Fibroblast of the conjunctiva (primary cell): ENCODE data around the gene CNGA2.

Source experiments
- DNase-seq: peaks from one replicate; pipeline ENCODE4 v3.0.0-alpha.2; 2010; ENCODE audit warnings: low read depth

The CNGA2 gene

DNA sequence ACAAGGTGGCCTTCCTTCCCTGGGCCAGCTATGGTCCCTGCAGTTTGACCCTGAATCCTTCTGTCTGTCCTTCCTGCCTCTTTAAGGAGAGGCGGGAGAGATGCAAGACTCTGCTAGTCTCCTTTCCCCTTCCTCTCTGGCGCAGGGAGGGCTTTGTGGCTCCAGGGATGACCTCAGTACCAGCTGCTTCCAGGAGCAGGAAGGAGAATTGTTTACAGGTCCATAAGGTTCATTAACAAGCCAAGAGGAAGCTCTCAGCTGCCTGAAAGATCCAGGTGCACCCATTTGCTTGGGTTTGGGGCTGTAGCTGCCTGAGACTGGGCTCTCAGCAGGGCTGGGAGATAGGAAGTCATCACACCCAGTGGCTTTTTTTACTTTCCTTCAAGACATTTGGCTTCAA is 22.8 kb upstream of the CNGA2 start:
- no peak for DNase-seq

DNA sequence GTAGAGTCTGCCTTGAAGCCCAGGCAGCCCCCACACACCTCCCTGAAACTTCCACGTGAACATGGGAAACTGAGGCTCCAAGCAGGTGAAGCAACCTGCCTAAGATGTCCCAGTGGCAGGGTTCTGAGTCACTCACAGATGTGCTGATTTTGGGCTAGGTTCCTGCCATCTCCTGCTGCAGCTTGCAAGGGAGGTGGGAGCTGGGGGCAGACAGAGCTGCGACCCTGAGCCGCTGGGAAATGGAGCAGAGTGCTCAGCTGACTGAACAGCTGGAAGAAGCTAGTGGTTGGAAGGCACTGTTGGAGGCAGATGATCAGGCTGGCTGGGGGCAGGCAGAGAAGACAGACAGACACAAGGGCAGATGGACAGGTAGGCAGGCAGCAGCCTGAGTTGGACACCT is 22.3 kb upstream of the CNGA2 start:
- no peak for DNase-seq

- no peak for DNase-seq
Observed at GRCh38 chrX:151713849-151714248, 20.7 kb upstream of the CNGA2 start.

- DNase-seq, result no peak
Observed at GRCh38 chrX:151714362-151714761, 20.2 kb upstream of the CNGA2 start.

GRCh38 chrX:151715752-151716151 is 18.8 kb upstream of the CNGA2 start, which contains the start of gene FATE1:
Gene FATE1 (plus strand): TSS chrX:151716035. CDS start chrX:151716120, 85 bp downstream.
- DNase-seq, result no peak

DNA sequence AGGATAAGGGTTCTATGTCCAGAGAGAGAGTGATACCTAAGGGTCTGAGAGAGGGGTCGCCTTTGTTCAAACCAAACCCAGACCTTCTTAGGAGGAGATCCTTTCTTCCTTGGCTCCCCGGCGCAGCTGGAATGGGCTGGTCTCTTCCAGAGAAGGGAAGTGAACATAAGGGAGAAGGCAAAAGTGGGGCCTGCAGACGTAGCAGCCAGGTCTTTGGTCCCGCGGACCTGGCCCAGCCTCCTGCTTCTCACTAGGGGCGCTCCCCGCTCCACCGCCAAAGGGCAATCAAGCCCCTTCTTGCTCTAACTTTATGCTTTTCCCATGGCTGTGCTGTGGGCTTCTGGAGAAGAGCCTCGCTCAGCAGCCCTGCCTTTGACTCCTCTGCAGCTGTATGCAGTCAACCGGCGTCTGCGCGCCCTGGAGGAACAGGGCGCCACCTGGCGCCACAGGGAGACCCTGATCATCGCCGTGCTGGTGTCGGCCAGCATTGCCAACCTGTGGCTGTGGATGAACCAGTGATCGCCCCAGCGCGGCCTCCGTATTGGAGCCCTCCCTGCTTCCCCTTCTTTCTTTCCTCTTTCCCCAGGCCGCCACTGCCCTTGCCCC is 12.2 kb upstream of the CNGA2 start:
- no peak for DNase-seq

DNA sequence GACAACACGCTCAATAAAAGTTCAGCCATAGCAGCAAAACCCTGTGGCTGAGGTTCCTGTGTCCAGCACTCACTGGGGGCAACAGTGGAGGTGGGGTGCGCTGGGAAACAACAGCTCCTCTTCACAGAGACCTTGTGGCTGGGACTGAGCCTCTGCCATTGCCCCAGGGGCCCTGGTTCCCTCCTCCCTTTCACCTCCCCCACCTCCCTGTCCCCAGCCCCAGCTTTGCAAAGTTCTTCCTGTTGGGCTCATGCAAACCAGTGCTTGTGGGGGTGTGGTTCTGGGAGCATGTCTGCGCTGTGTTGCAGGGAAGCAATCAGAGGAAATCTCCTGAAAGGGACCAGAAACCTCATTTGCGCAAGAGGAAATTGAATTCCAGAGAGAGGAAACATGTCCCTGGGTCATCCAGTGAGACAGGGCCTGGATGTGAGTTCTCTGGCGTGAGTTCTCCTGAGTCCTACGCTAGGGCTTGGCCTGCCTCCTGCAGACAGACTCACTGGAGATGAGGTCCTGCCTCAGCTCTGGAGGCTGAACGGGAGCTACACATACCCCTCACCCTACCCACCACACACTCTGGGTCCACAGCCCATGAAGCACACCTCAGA is 11.3 kb upstream of the CNGA2 start:
- no peak for DNase-seq

GRCh38 chrX:151724563-151725337 is 9.8 kb upstream of the CNGA2 start:
- DNase-seq, result no peak

DNA sequence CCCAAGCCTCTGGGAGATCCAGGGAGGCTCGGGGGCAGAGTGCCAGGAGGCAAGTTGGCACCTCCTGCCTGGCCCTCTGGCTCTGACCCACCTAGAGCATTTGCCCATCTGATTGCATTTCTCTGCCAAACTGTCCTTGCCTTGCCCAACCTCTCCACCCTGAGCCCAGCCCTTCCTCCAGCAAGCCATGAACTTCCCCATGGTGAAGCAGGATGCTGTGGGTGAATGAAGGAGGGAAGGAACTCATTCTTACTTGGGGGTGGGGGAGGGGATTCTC is 9.3 kb upstream of the CNGA2 start:
- no peak for DNase-seq

DNA sequence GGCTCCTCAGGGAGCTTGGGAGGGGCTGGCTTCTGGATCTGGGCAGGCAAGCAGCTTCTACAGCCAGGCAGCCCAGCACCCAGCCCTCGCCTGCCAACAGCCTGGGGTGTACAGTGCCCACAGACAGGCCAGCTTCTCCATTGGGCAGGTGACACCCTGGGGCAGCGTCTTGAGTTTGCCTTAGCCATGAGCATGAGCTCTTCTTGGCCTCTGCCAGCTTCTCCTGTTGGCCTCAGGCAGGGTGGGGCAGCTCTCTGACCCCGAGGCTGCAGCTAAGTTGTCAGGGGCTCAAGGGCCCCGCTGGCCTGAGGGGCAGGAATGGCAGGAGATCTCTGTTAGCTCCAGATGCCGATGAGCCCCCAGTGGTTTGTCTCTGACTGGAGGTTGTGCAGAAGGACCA is 7.8 kb upstream of the CNGA2 start:
- DNase-seq, result no peak

DNA sequence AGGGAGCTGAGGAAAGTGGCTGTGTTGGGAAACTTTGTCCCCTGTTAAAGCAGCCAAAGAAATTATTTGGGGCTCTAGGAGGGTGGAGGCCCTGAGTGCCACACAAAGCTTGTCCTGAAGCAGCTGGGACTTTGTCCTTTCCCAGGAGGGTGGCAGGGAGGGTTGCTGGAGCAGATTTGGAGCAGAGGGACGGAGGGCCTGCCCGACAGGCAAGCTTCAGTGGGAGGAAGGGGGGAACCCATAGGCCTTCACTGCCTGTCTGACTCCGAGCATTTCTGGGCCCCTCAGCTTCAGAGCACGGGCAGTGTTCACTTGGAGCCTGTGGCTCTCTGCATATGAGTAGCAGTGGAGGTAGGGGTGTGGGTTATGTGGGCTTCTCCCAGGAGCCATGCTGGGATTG is 7.2 kb upstream of the CNGA2 start:
- DNase-seq, result no peak

GRCh38 chrX:151729056-151729725 is 5.4 kb upstream of the CNGA2 start:
- DNase-seq, result no peak

DNA sequence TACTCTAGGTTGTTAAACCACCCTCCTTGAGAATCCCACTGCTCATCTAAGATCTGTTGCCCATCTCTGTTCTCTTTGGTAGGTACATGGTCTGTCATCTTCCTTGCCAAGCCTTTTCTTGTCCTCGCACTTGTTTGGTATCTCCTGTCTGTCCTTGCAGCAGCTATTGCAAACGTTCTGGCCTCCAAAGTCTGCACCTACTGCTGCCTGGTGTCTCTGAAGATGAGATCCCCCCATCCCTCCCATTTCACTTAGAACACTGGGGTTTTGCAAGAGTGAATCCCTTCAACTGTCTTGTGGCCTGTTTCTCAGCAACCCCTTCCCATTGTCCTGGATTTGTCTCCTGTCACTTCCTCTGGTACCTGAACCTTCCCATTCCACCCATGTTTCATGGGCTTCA is 673 bp downstream of the CNGA2 start:
- no peak for DNase-seq

GRCh38 chrX:151736685-151737084 is 2.1 kb downstream of the CNGA2 start:
- DNase-seq, result no peak

DNA sequence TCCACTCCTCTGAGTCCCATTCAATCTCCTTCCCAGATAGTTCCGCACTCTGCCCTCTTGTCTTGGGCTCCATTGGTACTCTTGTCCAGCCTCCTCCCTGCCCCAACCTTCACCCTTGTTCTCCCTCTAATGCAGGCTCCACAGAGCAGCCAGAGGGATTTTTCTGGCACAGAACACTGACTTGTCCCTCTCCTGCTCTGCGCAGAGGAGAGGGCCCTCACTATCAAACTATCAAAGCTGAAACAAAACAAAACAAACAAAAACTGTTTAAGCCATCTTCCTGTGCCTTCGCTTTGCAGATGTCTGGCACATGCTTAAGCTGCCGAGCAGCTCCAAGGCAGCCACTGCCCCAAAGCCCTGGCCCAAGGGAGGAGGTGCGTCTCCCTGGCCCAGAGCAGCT is 2.9 kb downstream of the CNGA2 start:
- DNase-seq, result no peak

DNA sequence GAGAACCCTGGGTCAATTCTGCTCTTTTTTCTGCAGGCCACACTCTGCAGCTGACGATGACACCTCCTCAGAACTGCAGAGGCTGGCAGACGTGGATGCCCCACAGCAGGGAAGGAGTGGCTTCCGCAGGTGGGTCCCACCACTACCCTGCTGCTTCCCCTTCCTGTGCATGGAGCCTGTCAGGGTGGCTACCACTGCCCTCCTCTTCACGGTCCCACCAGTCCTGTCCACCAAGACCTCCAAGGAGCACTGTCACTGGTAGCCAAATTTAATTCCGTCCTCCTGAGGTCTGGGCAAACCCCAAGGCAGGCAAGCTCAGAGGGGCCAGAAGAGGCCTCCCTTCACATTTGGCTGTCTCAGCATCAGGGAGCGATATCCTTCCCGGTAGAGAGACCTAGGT is 4.2 kb downstream of the CNGA2 start:
- no peak for DNase-seq

GRCh38 chrX:151741606-151742005 is 7.1 kb downstream of the CNGA2 start:
- no peak for DNase-seq

DNA sequence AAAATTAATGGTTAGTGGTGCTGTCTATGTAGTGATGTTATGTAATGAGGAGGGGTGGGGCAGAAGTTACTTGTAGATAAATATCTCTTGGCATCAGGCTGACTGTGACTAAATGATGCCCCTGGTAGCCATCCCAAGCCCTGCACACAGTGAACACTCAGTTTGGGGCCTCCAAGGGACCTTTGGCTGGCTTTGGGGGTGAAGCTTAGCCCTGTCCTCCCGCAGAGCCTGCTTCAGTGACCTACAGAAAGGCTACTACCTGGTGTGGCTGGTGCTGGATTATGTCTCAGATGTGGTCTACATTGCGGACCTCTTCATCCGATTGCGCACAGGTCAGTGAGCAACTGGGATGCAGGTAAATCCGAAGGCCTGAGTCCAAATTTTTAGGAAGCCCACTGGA is 7.8 kb downstream of the CNGA2 start:
- DNase-seq, result no peak

GRCh38 chrX:151743651-151744470 is 9.3 kb downstream of the CNGA2 start:
- no peak for DNase-seq

- no peak for DNase-seq
Observed at GRCh38 chrX:151745651-151746050, 11.1 kb downstream of the CNGA2 start.

DNA sequence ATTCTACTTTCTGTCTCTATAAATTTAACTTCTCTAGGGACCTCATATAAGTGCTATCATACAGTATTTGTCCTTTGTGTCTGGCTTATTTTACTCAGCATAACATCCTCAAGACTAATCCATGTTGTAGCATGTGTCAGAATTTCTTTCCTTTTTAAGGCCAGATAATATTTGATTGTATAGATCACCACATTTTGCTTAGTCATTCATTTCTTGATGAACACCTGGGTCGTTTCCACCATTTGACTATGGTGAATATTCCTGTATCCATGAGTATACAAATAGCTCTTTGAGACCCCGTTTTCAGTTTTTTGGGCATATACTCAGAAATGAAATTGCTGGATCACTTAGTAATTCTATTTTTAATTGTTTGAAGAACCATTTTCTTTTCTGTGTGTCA is 12.0 kb downstream of the CNGA2 start:
- no peak for DNase-seq

- no peak for DNase-seq
Observed at GRCh38 chrX:151750511-151750910, 16.0 kb downstream of the CNGA2 start.
